GM21515 (cell line): ENCODE results near the gene PIGS.
"Not testable (repeated sequence)": the region's sequence is repeated elsewhere in the genome, so short reads cannot be mapped to it uniquely, and the experiment has no call there.

ENCODE experiments used
- ATAC-seq: cut with Tn5 transposase; IDR thresholded peaks from one replicate; pipeline ENCODE4 v1.9.1; 2021; ENCODE audit not compliant: unreplicated experiment

PIGS gene

GRCh38 chr17:28571361-28572122 lies at the start of gene PIGS:
TSS of gene PIGS (minus strand) at chr17:28571524. CDS start at chr17:28571496, 28 bp downstream.
- ATAC-seq = peak; percentile 68

GRCh38 chr17:28620010-28620409 lies 48.7 kb upstream of the PIGS start:
- no peak for ATAC-seq

- ATAC-seq = no peak
Observed at GRCh38 chr17:28618464-28618863, 47.1 kb upstream of the PIGS start.

GRCh38 chr17:28616281-28616680 lies 45.0 kb upstream of the PIGS start:
- no peak for ATAC-seq

- ATAC-seq = no peak
Observed at GRCh38 chr17:28615260-28615940, 44.1 kb upstream of the PIGS start.

- no peak for ATAC-seq
Observed at GRCh38 chr17:28613931-28614381, 42.6 kb upstream of the PIGS start, which contains the start of gene RSKR. TSS of gene RSKR (minus strand) at chr17:28614185. CDS start at chr17:28614161, 24 bp downstream.

GRCh38 chr17:28612936-28613872 lies 41.9 kb upstream of the PIGS start:
- ATAC-seq = no peak

- no peak for ATAC-seq
Observed at GRCh38 chr17:28612531-28612930, 41.2 kb upstream of the PIGS start.

GRCh38 chr17:28610376-28610775 lies 39.1 kb upstream of the PIGS start:
- no peak for ATAC-seq

GRCh38 chr17:28604031-28604430 lies 32.7 kb upstream of the PIGS start:
- ATAC-seq = not testable (repeated sequence)

GRCh38 chr17:28599311-28600184 lies 28.2 kb upstream of the PIGS start:
- peak; percentile 44 for ATAC-seq

- peak; percentile 72 for ATAC-seq
Observed at GRCh38 chr17:28598799-28599310, 27.5 kb upstream of the PIGS start, which contains the start of gene SPAG5. TSS of gene SPAG5 (minus strand) at chr17:28599025. CDS start at chr17:28598946, 79 bp downstream.

- ATAC-seq = no peak
Observed at GRCh38 chr17:28598389-28598788, 27.1 kb upstream of the PIGS start.

- no peak for ATAC-seq
Observed at GRCh38 chr17:28597606-28598383, 26.5 kb upstream of the PIGS start.

- ATAC-seq = no peak
Observed at GRCh38 chr17:28592260-28592659, 20.9 kb upstream of the PIGS start.

GRCh38 chr17:28585851-28586250 lies 14.5 kb upstream of the PIGS start:
- no peak for ATAC-seq

GRCh38 chr17:28584434-28584833 lies 13.1 kb upstream of the PIGS start:
- ATAC-seq = no peak

GRCh38 chr17:28582513-28582912 lies 11.2 kb upstream of the PIGS start:
- ATAC-seq = no peak

- ATAC-seq = no peak
Observed at GRCh38 chr17:28580959-28581358, 9.6 kb upstream of the PIGS start.
